Activated effector memory CD4-positive, alpha-beta T cell treated with Interleukin-2 at 50 U/mL for 16 hours (primary cell): Measurements from ENCODE around the gene NAA30.
"Not testable (repeated sequence)": the region's sequence is repeated elsewhere in the genome, so short reads cannot be mapped to it uniquely, and the experiment has no call there.

ENCODE experiments used
- DNase-seq: peaks from one replicate; pipeline ENCODE4 v3.0.0-alpha.2; 2020

The NAA30 gene

GRCh38 chr14:57390037-57390805, at the start of gene NAA30:
TSS of gene NAA30 (plus strand) at chr14:57390586. CDS start at chr14:57390958, 372 bp downstream.
- peak; percentile 87 for DNase-seq

- DNase-seq: not testable (repeated sequence)
These were observed 46.7 kb upstream of the NAA30 start for GRCh38 chr14:57343545-57344297.

GRCh38 chr14:57345106-57345505, 45.3 kb upstream of the NAA30 start:
- no peak for DNase-seq

- no peak for DNase-seq
These were observed 43.6 kb upstream of the NAA30 start for GRCh38 chr14:57346741-57347140.

- no peak for DNase-seq
These were observed 37.8 kb upstream of the NAA30 start for GRCh38 chr14:57352396-57353170.

GRCh38 chr14:57355081-57355800, 35.1 kb upstream of the NAA30 start:
- no peak for DNase-seq

- DNase-seq: no peak
These were observed 28.0 kb upstream of the NAA30 start for GRCh38 chr14:57362361-57362760.

GRCh38 chr14:57364659-57365450, 25.5 kb upstream of the NAA30 start:
- DNase-seq: no peak

- DNase-seq: not testable (repeated sequence)
These were observed 20.2 kb upstream of the NAA30 start for GRCh38 chr14:57370187-57370586.

- DNase-seq: no peak
These were observed 19.4 kb upstream of the NAA30 start for GRCh38 chr14:57371013-57371412.

- no peak for DNase-seq
These were observed 15.2 kb upstream of the NAA30 start for GRCh38 chr14:57375156-57375555.

GRCh38 chr14:57378661-57379060, 11.7 kb upstream of the NAA30 start:
- no peak for DNase-seq

GRCh38 chr14:57380935-57381334, 9.5 kb upstream of the NAA30 start:
- DNase-seq: no peak

GRCh38 chr14:57382283-57382682, 8.1 kb upstream of the NAA30 start:
- DNase-seq: no peak

- no peak for DNase-seq
These were observed 7.2 kb upstream of the NAA30 start for GRCh38 chr14:57383125-57383745.

GRCh38 chr14:57388067-57388466, 2.3 kb upstream of the NAA30 start:
- DNase-seq: no peak

- DNase-seq: no peak
These were observed 745 bp upstream of the NAA30 start for GRCh38 chr14:57389646-57390036.

- DNase-seq: peak; percentile 27
These were observed 575 bp downstream of the NAA30 start for GRCh38 chr14:57390806-57391516.

- DNase-seq: no peak
These were observed 1.3 kb downstream of the NAA30 start for GRCh38 chr14:57391517-57392195.

GRCh38 chr14:57392830-57393229, 2.4 kb downstream of the NAA30 start:
- DNase-seq: no peak
